OCI-LY1 (cell line): ENCODE results near the gene EPX.

ENCODE experiments used
- CTCF ChIP-seq: fragments of 200-600 bp; sonication (generic), shearing (Covaris generic); IDR thresholded peaks from 2 replicates; pipeline ENCODE4 v1.5.1; 2017; ENCODE audit warnings: mild to moderate bottlenecking, antibody characterized with exemption, low read length, moderate library complexity, mixed read lengths
- EZH2 ChIP-seq: fragments of 200-600 bp; sonication (generic), shearing (Covaris generic); IDR thresholded peaks from 2 replicates; pipeline ENCODE4 v1.8.0; 2017; ENCODE audit warnings: borderline replicate concordance, mixed run types, mild to moderate bottlenecking, antibody characterized with exemption, low read length, moderate library complexity, mixed read lengths

- TF ChIP-seq CTCF (no peak), EZH2 (no peak)
These were observed 60.6 kb downstream of the EPX start for GRCh38 chr17:58253082-58253481.
